K562 (cell line): ENCODE measurements around the gene HS3ST2. TPM values are rescaled to one million over a fixed set of nuclear protein-coding genes. Genes with fewer than 3 reads are reported as not detected.
A peak's percentile ranks its signal among the peaks of the same experiment; 100 is the strongest.
"Not testable (repeated sequence)": the region's sequence is repeated elsewhere in the genome, so short reads cannot be mapped to it uniquely, and the experiment has no call there.

Experiments used
- ATAC-seq: fragments of 200-7000 bp; cut with Tn5 transposase; 3 replicates; pipeline ENCODE4 v1.9.1; 2020; ENCODE audit warnings: moderate library complexity
- BruUV-seq: library from RNA; stranded (reverse); fragments of 400-500 nt; replicated peaks from 2 replicates; lab custom pipeline; 2021; lab: Mats Ljungman, UMichigan
- CTCF ChIA-PET: fragments of 300-600 bp; formaldehyde crosslinking; extraction: SDS; loops from one replicate; lab custom pipeline; 2021; ENCODE audit warnings: low intra/inter-chr PET ratio; lab: Yijun Ruan, JAX
- POLR2A ChIA-PET: fragments of 300-600, 350-650 bp; sonication (Branson Sonifier 250); formaldehyde crosslinking; extraction: SDS; loops from one replicate; lab custom pipeline; 2021; ENCODE audit warnings: antibody characterized with exemption, inconsistent platforms; lab: Yijun Ruan, JAX
- DNase-seq, 4 experiments: peaks; one replicate each; pipeline versions ENCODE4 v3.0.0 to v3.0.0-alpha.2; 2011 to 2018; ENCODE audit warnings: low spot score in 3 of 4, mixed read lengths in 3 of 4; ENCODE audit errors: extremely low read depth in 1 of 4
- FAIRE-seq: peaks from 2 replicates; lab custom pipeline; 2011; peaks lifted over from hg19 to GRCh38; lab: Jason Lieb, UNC
- H2AFZ ChIP-seq: 2 replicates; pipeline ENCODE4 v1.6.0; 2011; ENCODE audit warnings: low read depth, low read length, control low read depth, inconsistent platforms
- H3K27ac ChIP-seq: fragments of 200-600 bp; 3 replicates; pipeline ENCODE4 v1.8.0; 2011; ENCODE audit warnings: low read depth, mild to moderate bottlenecking, control low read depth, inconsistent platforms, low read length, moderate library complexity, mixed read lengths; ENCODE audit errors: extremely low read depth
- H3K27me3 ChIP-seq, 2 experiments: fragments of 300-600 bp in 1 of 2; 2 replicates in 1 of 2; 3 replicates in 1 of 2; pipeline versions ENCODE4 v1.6.0 to v1.8.0; 2011; ENCODE audit warnings: inconsistent platforms in 2 of 2, low read length in 2 of 2, mild to moderate bottlenecking in 1 of 2, mixed read lengths in 1 of 2, moderate library complexity in 1 of 2; ENCODE audit not compliant: control insufficient read depth in 2 of 2, insufficient read depth in 2 of 2
- H3K36me3 ChIP-seq: fragments of 300-600 bp; 3 replicates; pipeline ENCODE4 v1.8.0; 2011; ENCODE audit warnings: mild to moderate bottlenecking, low read length, inconsistent platforms; ENCODE audit not compliant: control insufficient read depth, insufficient read depth
- H3K4me1 ChIP-seq, 2 experiments: fragments of 200-600 bp in 1 of 2; replicated peaks in 1 of 2; 2 replicates in 1 of 2; 3 replicates in 1 of 2; pipeline versions ENCODE4 v1.5.1 to v1.8.0; 2011; ENCODE audit warnings: inconsistent platforms in 2 of 2, low read length in 2 of 2, mild to moderate bottlenecking in 1 of 2, mixed read lengths in 1 of 2, moderate library complexity in 1 of 2; ENCODE audit not compliant: control insufficient read depth in 2 of 2, insufficient read depth in 2 of 2
- H3K4me2 ChIP-seq: 2 replicates; pipeline ENCODE4 v1.6.1; 2011; ENCODE audit warnings: low read length, control low read depth, inconsistent platforms, mixed read lengths; ENCODE audit not compliant: insufficient read depth
- H3K4me3 ChIP-seq: fragments of 200-600 bp; sonication (generic), shearing (Covaris generic); 2 replicates; pipeline ENCODE4 v1.5.1; 2016; ENCODE audit warnings: control low read depth, inconsistent platforms
- H3K79me2 ChIP-seq: fragments of 200-600 bp; 3 replicates; pipeline ENCODE4 v1.8.0; 2011; ENCODE audit warnings: low read length, inconsistent platforms; ENCODE audit not compliant: control insufficient read depth, insufficient read depth
- H3K9ac ChIP-seq, 2 experiments: 2 replicates each; pipeline versions ENCODE4 v1.6.0 to v1.6.1; 2011; ENCODE audit warnings: low read depth in 2 of 2, low read length in 2 of 2, control low read depth in 1 of 2, inconsistent platforms in 1 of 2, mild to moderate bottlenecking in 1 of 2, mixed read lengths in 1 of 2; ENCODE audit not compliant: insufficient read depth in 1 of 2
- H3K9me1 ChIP-seq: one replicate; pipeline ENCODE4 v1.6.0; 2011; ENCODE audit warnings: inconsistent platforms, mild to moderate bottlenecking, low read length, moderate library complexity; ENCODE audit not compliant: control insufficient read depth, insufficient read depth
- H3K9me3 ChIP-seq: replicated peaks from 2 replicates; pipeline ENCODE4 v1.5.1; 2011; ENCODE audit warnings: low read depth, low read length, inconsistent platforms; ENCODE audit not compliant: control insufficient read depth, insufficient read depth
- H4K20me1 ChIP-seq: replicated peaks from 2 replicates; pipeline ENCODE4 v1.6.1; 2011; ENCODE audit warnings: low read length, inconsistent platforms, mixed read lengths; ENCODE audit not compliant: control insufficient read depth, insufficient read depth
- CHD1 ChIP-seq: fragments of 200-600 bp; sonication (generic); IDR thresholded peaks from one replicate; pipeline ENCODE4 v1.6.1; 2012; ENCODE audit warnings: mild to moderate bottlenecking, moderate library complexity, low read length, inconsistent platforms
- FOXO4 ChIP-seq: fragments of 450-650 bp; formaldehyde crosslinking; IDR thresholded peaks from 2 replicates; pipeline ENCODE4 v1.4.0; 2020; ENCODE audit warnings: mild to moderate bottlenecking, moderate library complexity
- MAX ChIP-seq: sonication (generic); formaldehyde crosslinking; IDR thresholded peaks from 2 replicates; pipeline ENCODE4 v1.9.0; 2022; ENCODE audit warnings: mild to moderate bottlenecking, missing genetic modification reagents
- PPARD ChIP-seq: fragments of 250-450 bp; sonication (Bioruptor Pico); IDR thresholded peaks from 2 replicates; pipeline ENCODE4 v1.8.0; 2022; ENCODE audit warnings: inconsistent platforms, mild to moderate bottlenecking, moderate library complexity
- PURB ChIP-seq: sonication (generic); formaldehyde crosslinking; IDR thresholded peaks from 2 replicates; pipeline ENCODE4 v1.9.0; 2021; ENCODE audit warnings: low read depth, mild to moderate bottlenecking, missing genetic modification reagents
- XRCC5 ChIP-seq: fragments of 200-400 bp; formaldehyde crosslinking; IDR thresholded peaks from 2 replicates; pipeline ENCODE4 v1.6.1; 2017; ENCODE audit warnings: low read depth, mild to moderate bottlenecking, low read length
- ZNF431 ChIP-seq: sonication (generic); formaldehyde crosslinking; IDR thresholded peaks from 2 replicates; pipeline ENCODE4 v1.8.0; 2022; ENCODE audit warnings: mild to moderate bottlenecking, missing genetic modification reagents
- ZNF644 ChIP-seq: fragments of 200-800 bp; sonication (Bioruptor generic); IDR thresholded peaks from 2 replicates; pipeline ENCODE4 v1.6.1; 2016; ENCODE audit warnings: low read depth, missing genetic modification characterization, missing compliant biosample characterization
- WGBS: fragments of 100-300 bp; shearing (Covaris generic); methylation state at CpG from one replicate; pipeline ENCODE4 v1.1.6; 2016; ENCODE audit warnings: low coverage, mixed read lengths; ENCODE audit not compliant: insufficient coverage; ENCODE audit errors: missing lambda C conversion rate; 5-methylcytosine and 5-hydroxymethylcytosine counted together
- in situ Hi-C: fragments of 300-500 bp; cut with MboI; formaldehyde crosslinking; loops from 4 replicates; pipeline ENCODE4 v1.15.0; 2018; ENCODE audit warnings: inconsistent platforms, mixed read lengths
- intact Hi-C: fragments of 100-400 bp; cut with micrococcal nuclease; formaldehyde crosslinking; loops from 2 replicates; pipeline ENCODE4 v1.14.2; 2022
- polyA plus RNA-seq, 8 experiments: library from polyadenylated mRNA; depleted of rRNA in 4 of 8; stranded (reverse) in 5 of 8; unstranded in 3 of 8; fragments of >200 nt; fragmentation: Nextera tagmentation in 2 of 8; fragmentation: Illumina TruSeq in 1 of 8; extraction: Ambion mirVana in 2 of 8; extraction: Trizol in 1 of 8; gene quantifications; 2 replicates each; pipeline versions ENCODE4 v1.2.1 to v1.2.3, GENCODE V29; 2011 to 2014; ENCODE audit warnings: inconsistent platforms in 1 of 8, missing spikeins in 1 of 8
- total RNA-seq, 7 experiments: library from RNA; depleted of rRNA in 6 of 7; stranded (reverse); fragments of >200 nt in 6 of 7; fragmentation: Illumina TruSeq in 2 of 7; extraction: Trizol in 2 of 7; gene quantifications; 2 replicates each; pipeline versions ENCODE4 v1.2.1 to v1.2.3, GENCODE V29; 2011 to 2021; ENCODE audit warnings: low replicate concordance in 1 of 7

The HS3ST2 gene
- total and polyA plus RNA-seq, 9 of the 15 experiments (the other 6 are each of a cell fraction or from before 2014, with no cell fraction given) = not detected

- BruUV-seq, H4K20me1 ChIP-seq, POLR2A ChIA-PET, H3K27ac ChIP-seq, H3K4me3 ChIP-seq, ATAC-seq, FAIRE-seq, H3K9ac ChIP-seq, H3K9me3 ChIP-seq, H3K4me1 ChIP-seq, in situ Hi-C loops, H2AFZ ChIP-seq, H3K27me3 ChIP-seq, H3K4me2 ChIP-seq, H3K79me2 ChIP-seq, DNase-seq, H3K9me1 ChIP-seq, H3K36me3 ChIP-seq: not testable (repeated sequence)
- 0% methylated on average over 4 of the region's 4 CpGs for WGBS
- intact Hi-C loops = loop anchor here (2.0 kb wide), 1 partner anchor 161 kb away; no protein-coding TSS in a partner anchor
- TF ChIP-seq ZNF431 (CRISPR knock-in tag) = 0 out of 2 replicates have a peak, but pooled peaks have one; percentile 27
- CTCF ChIA-PET = interaction anchor here (1.2 kb wide), 1 partner anchor 49 kb away, joined by 4 read pairs; no protein-coding TSS in a partner anchor
These were observed 85.6 kb downstream of the HS3ST2 start for GRCh38 chr16:22899567-22899966.

GRCh38 chr16:22900863-22901262 is 86.9 kb downstream of the HS3ST2 start:
- no peak overlapping the region for H3K27ac ChIP-seq
- ATAC-seq = no peak
- POLR2A ChIA-PET = no interaction called here
- H3K4me1 ChIP-seq = no peaks in the 10 kb centered on the region
- no peaks in the 10 kb centered on the region for H3K9me3 ChIP-seq
- TF ChIP-seq PPARD (CRISPR knock-in tag) (no peak), PURB (CRISPR knock-in tag) (no peak), ZNF644 (tag) (no peak), CHD1 (no peak), FOXO4 (no peak), XRCC5 (no peak), MAX (no peak)
- TF ChIP-seq, all 486 proteins: peak for 0
- Histone ChIP-seq H3K79me2 (no peaks in the 10 kb centered on the region), H3K4me2 (no peak overlapping the region), H3K9ac (no peak overlapping the region), H3K27me3 (peaks cover 0 to 3% of the 10 kb centered on the region in 2 experiments; a peak in 1 of 5 replicates), H3K9me1 (no peaks in the 10 kb centered on the region), H3K4me3 (no peak overlapping the region), H3K36me3 (no peaks in the 10 kb centered on the region), H2AFZ (no peak overlapping the region), H4K20me1 (no peaks in the 10 kb centered on the region)
- FAIRE-seq (no peak), DNase-seq (no peak)
- no TSS peak for BruUV-seq
- 1% methylated on average over 6 of the region's 6 CpGs for WGBS
- intact Hi-C loops = no loop called here
- in situ Hi-C loops = no loop called here
- CTCF ChIA-PET = no interaction called here
